ENCODE measurements around the gene B3GLCT. TPM values are rescaled to one million over a fixed set of nuclear protein-coding genes. Genes with fewer than 3 reads are reported as not detected.

Gene B3GLCT
- total and polyA plus RNA-seq, 2 donors = 4.2 to 6.3 TPM

GRCh38 chr13:31242916-31243315 lies 43.1 kb downstream of the B3GLCT start:
- H3K9me3 ChIP-seq (ENCODE audit: control insufficient read depth in 2 of 2, insufficient read depth in 1 of 2, low read length in 1 of 2) = no peaks in the 10 kb centered on the region
- H3K27me3 ChIP-seq (ENCODE audit: control insufficient read depth in 2 of 2, insufficient read depth in 1 of 2, low read length in 1 of 2) = no peaks in the 10 kb centered on the region
- DNase-seq (ENCODE audit: low read depth in 6 of 9, low spot score in 9 of 9) = no peak
- WGBS = 98% methylated on average over 1 of the region's 1 CpG
- no peaks in the 10 kb centered on the region for H3K4me1 ChIP-seq (ENCODE audit: control insufficient read depth in 2 of 2, insufficient read depth in 2 of 2, low read length in 2 of 2)
- no peak overlapping the region for H3K27ac ChIP-seq (ENCODE audit: low read depth in 1 of 2, low read length in 1 of 2)
- H3K4me3 ChIP-seq (ENCODE audit: low read length in 2 of 2) = no peak overlapping the region
- H3K36me3 ChIP-seq (ENCODE audit: control insufficient read depth in 2 of 2, insufficient read depth in 2 of 2, low read length in 1 of 2) = no peaks in the 10 kb centered on the region

- H3K4me1 ChIP-seq (ENCODE audit: control insufficient read depth in 2 of 2, insufficient read depth in 2 of 2, low read length in 2 of 2) = no peaks in the 10 kb centered on the region
- 96% methylated on average over 1 of the region's 1 CpG for WGBS
Measured at GRCh38 chr13:31245598-31246373, 46.0 kb downstream of the B3GLCT start.

GRCh38 chr13:31246918-31247317 lies 47.1 kb downstream of the B3GLCT start:
- no peak overlapping the region for H3K4me3 ChIP-seq (ENCODE audit: low read length in 2 of 2)
- H3K27ac ChIP-seq (ENCODE audit: low read depth in 1 of 2, low read length in 1 of 2) = no peak overlapping the region
- no peaks in the 10 kb centered on the region for H3K27me3 ChIP-seq (ENCODE audit: control insufficient read depth in 2 of 2, insufficient read depth in 1 of 2, low read length in 1 of 2)
- WGBS = 99% methylated on average over 6 of the region's 6 CpGs
- H3K9me3 ChIP-seq (ENCODE audit: control insufficient read depth in 2 of 2, insufficient read depth in 1 of 2, low read length in 1 of 2) = no peaks in the 10 kb centered on the region
- no peak for DNase-seq (ENCODE audit: low read depth in 6 of 9, low spot score in 9 of 9)
- peaks cover 0 to 6% of the 10 kb centered on the region in 2 donors for H3K36me3 ChIP-seq (ENCODE audit: control insufficient read depth in 2 of 2, insufficient read depth in 2 of 2, low read length in 1 of 2)
- no peaks in the 10 kb centered on the region for H3K4me1 ChIP-seq (ENCODE audit: control insufficient read depth in 2 of 2, insufficient read depth in 2 of 2, low read length in 2 of 2)

More at GRCh38 chr13:31245598-31246373, 46.0 kb downstream of the B3GLCT start:
- Histone ChIP-seq H3K27ac (ENCODE audit: low read depth in 1 of 2, low read length in 1 of 2) (no peak overlapping the region), H3K36me3 (ENCODE audit: control insufficient read depth in 2 of 2, insufficient read depth in 2 of 2, low read length in 1 of 2) (peaks cover 0 to 4% of the 10 kb centered on the region in 2 donors), H3K4me3 (ENCODE audit: low read length in 2 of 2) (no peak overlapping the region), H3K27me3 (ENCODE audit: control insufficient read depth in 2 of 2, insufficient read depth in 1 of 2, low read length in 1 of 2) (no peaks in the 10 kb centered on the region), H3K9me3 (ENCODE audit: control insufficient read depth in 2 of 2, insufficient read depth in 1 of 2, low read length in 1 of 2) (no peaks in the 10 kb centered on the region)
- no peak for DNase-seq (ENCODE audit: low read depth in 6 of 9, low spot score in 9 of 9)

GRCh38 chr13:31248361-31248760 lies 48.6 kb downstream of the B3GLCT start:
- H3K27me3 ChIP-seq (ENCODE audit: control insufficient read depth in 2 of 2, insufficient read depth in 1 of 2, low read length in 1 of 2) = no peaks in the 10 kb centered on the region
- H3K4me1 ChIP-seq (ENCODE audit: control insufficient read depth in 2 of 2, insufficient read depth in 2 of 2, low read length in 2 of 2) = no peaks in the 10 kb centered on the region
- no peak overlapping the region for H3K27ac ChIP-seq (ENCODE audit: low read depth in 1 of 2, low read length in 1 of 2)
- WGBS = 95% methylated on average over 3 of the region's 3 CpGs
- no peak for DNase-seq (ENCODE audit: low read depth in 6 of 9, low spot score in 9 of 9)
- no peaks in the 10 kb centered on the region for H3K9me3 ChIP-seq (ENCODE audit: control insufficient read depth in 2 of 2, insufficient read depth in 1 of 2, low read length in 1 of 2)
- H3K36me3 ChIP-seq (ENCODE audit: control insufficient read depth in 2 of 2, insufficient read depth in 2 of 2, low read length in 1 of 2) = peaks cover 0 to 6% of the 10 kb centered on the region in 2 donors
- no peak overlapping the region for H3K4me3 ChIP-seq (ENCODE audit: low read length in 2 of 2)

GRCh38 chr13:31248965-31249539 lies 49.3 kb downstream of the B3GLCT start:
- 95% methylated on average over 4 of the region's 4 CpGs for WGBS
- H3K4me1 ChIP-seq (ENCODE audit: control insufficient read depth in 2 of 2, insufficient read depth in 2 of 2, low read length in 2 of 2) = no peaks in the 10 kb centered on the region
- H3K9me3 ChIP-seq (ENCODE audit: control insufficient read depth in 2 of 2, insufficient read depth in 1 of 2, low read length in 1 of 2) = no peaks in the 10 kb centered on the region
- H3K36me3 ChIP-seq (ENCODE audit: control insufficient read depth in 2 of 2, insufficient read depth in 2 of 2, low read length in 1 of 2) = peaks cover 0 to 6% of the 10 kb centered on the region in 2 donors
- H3K27me3 ChIP-seq (ENCODE audit: control insufficient read depth in 2 of 2, insufficient read depth in 1 of 2, low read length in 1 of 2) = no peaks in the 10 kb centered on the region
- no peak overlapping the region for H3K27ac ChIP-seq (ENCODE audit: low read depth in 1 of 2, low read length in 1 of 2)
- H3K4me3 ChIP-seq (ENCODE audit: low read length in 2 of 2) = no peak overlapping the region
- DNase-seq (ENCODE audit: low read depth in 6 of 9, low spot score in 9 of 9) = no peak

GRCh38 chr13:31250435-31250834 lies 50.7 kb downstream of the B3GLCT start:
- H3K4me3 ChIP-seq (ENCODE audit: low read length in 2 of 2) = no peak overlapping the region
- no peak for DNase-seq (ENCODE audit: low read depth in 6 of 9, low spot score in 9 of 9)
- H3K27ac ChIP-seq (ENCODE audit: low read depth in 1 of 2, low read length in 1 of 2) = no peak overlapping the region
- no peaks in the 10 kb centered on the region for H3K4me1 ChIP-seq (ENCODE audit: control insufficient read depth in 2 of 2, insufficient read depth in 2 of 2, low read length in 2 of 2)
- H3K27me3 ChIP-seq (ENCODE audit: control insufficient read depth in 2 of 2, insufficient read depth in 1 of 2, low read length in 1 of 2) = no peaks in the 10 kb centered on the region
- no peaks in the 10 kb centered on the region for H3K9me3 ChIP-seq (ENCODE audit: control insufficient read depth in 2 of 2, insufficient read depth in 1 of 2, low read length in 1 of 2)
- 89% methylated on average over 7 of the region's 7 CpGs for WGBS
- peaks cover 0 to 6% of the 10 kb centered on the region in 2 donors for H3K36me3 ChIP-seq (ENCODE audit: control insufficient read depth in 2 of 2, insufficient read depth in 2 of 2, low read length in 1 of 2)

GRCh38 chr13:31261241-31261640 lies 61.5 kb downstream of the B3GLCT start:
- WGBS = 97% methylated on average over 2 of the region's 2 CpGs
- peaks cover 0 to 5% of the 10 kb centered on the region in 2 donors for H3K36me3 ChIP-seq (ENCODE audit: control insufficient read depth in 2 of 2, insufficient read depth in 2 of 2, low read length in 1 of 2)
- no peak overlapping the region for H3K4me3 ChIP-seq (ENCODE audit: low read length in 2 of 2)
- DNase-seq (ENCODE audit: low read depth in 6 of 9, low spot score in 9 of 9) = no peak
- H3K27me3 ChIP-seq (ENCODE audit: control insufficient read depth in 2 of 2, insufficient read depth in 1 of 2, low read length in 1 of 2) = no peaks in the 10 kb centered on the region
- no peak overlapping the region for H3K27ac ChIP-seq (ENCODE audit: low read depth in 1 of 2, low read length in 1 of 2)
- no peaks in the 10 kb centered on the region for H3K4me1 ChIP-seq (ENCODE audit: control insufficient read depth in 2 of 2, insufficient read depth in 2 of 2, low read length in 2 of 2)
- no peaks in the 10 kb centered on the region for H3K9me3 ChIP-seq (ENCODE audit: control insufficient read depth in 2 of 2, insufficient read depth in 1 of 2, low read length in 1 of 2)

- peaks cover 0 to 5% of the 10 kb centered on the region in 2 donors for H3K36me3 ChIP-seq (ENCODE audit: control insufficient read depth in 2 of 2, insufficient read depth in 2 of 2, low read length in 1 of 2)
- no peaks in the 10 kb centered on the region for H3K9me3 ChIP-seq (ENCODE audit: control insufficient read depth in 2 of 2, insufficient read depth in 1 of 2, low read length in 1 of 2)
- WGBS = 98% methylated on average over 1 of the region's 1 CpG
- no peak overlapping the region for H3K4me3 ChIP-seq (ENCODE audit: low read length in 2 of 2)
- DNase-seq (ENCODE audit: low read depth in 6 of 9, low spot score in 9 of 9) = no peak
- H3K27ac ChIP-seq (ENCODE audit: low read depth in 1 of 2, low read length in 1 of 2) = no peak overlapping the region
- H3K27me3 ChIP-seq (ENCODE audit: control insufficient read depth in 2 of 2, insufficient read depth in 1 of 2, low read length in 1 of 2) = no peaks in the 10 kb centered on the region
- no peaks in the 10 kb centered on the region for H3K4me1 ChIP-seq (ENCODE audit: control insufficient read depth in 2 of 2, insufficient read depth in 2 of 2, low read length in 2 of 2)
Measured at GRCh38 chr13:31263346-31263745, 63.6 kb downstream of the B3GLCT start.

GRCh38 chr13:31264151-31264550 lies 64.4 kb downstream of the B3GLCT start:
- no peak overlapping the region for H3K4me3 ChIP-seq (ENCODE audit: low read length in 2 of 2)
- no peaks in the 10 kb centered on the region for H3K9me3 ChIP-seq (ENCODE audit: control insufficient read depth in 2 of 2, insufficient read depth in 1 of 2, low read length in 1 of 2)
- 97% methylated on average over 4 of the region's 4 CpGs for WGBS
- no peak for DNase-seq (ENCODE audit: low read depth in 6 of 9, low spot score in 9 of 9)
- H3K36me3 ChIP-seq (ENCODE audit: control insufficient read depth in 2 of 2, insufficient read depth in 2 of 2, low read length in 1 of 2) = peaks cover 0 to 5% of the 10 kb centered on the region in 2 donors
- H3K4me1 ChIP-seq (ENCODE audit: control insufficient read depth in 2 of 2, insufficient read depth in 2 of 2, low read length in 2 of 2) = no peaks in the 10 kb centered on the region
- no peaks in the 10 kb centered on the region for H3K27me3 ChIP-seq (ENCODE audit: control insufficient read depth in 2 of 2, insufficient read depth in 1 of 2, low read length in 1 of 2)
- H3K27ac ChIP-seq (ENCODE audit: low read depth in 1 of 2, low read length in 1 of 2) = no peak overlapping the region

Measured in thymus (tissue), 11 donors.